ENCODE results near the gene ULK4. TPM values are rescaled to one million over a fixed set of nuclear protein-coding genes. Genes with fewer than 3 reads are reported as not detected.

ULK4 gene
- total RNA-seq, 2 experiments from 2014 or later: 6.8 to 6.9 TPM

DNA sequence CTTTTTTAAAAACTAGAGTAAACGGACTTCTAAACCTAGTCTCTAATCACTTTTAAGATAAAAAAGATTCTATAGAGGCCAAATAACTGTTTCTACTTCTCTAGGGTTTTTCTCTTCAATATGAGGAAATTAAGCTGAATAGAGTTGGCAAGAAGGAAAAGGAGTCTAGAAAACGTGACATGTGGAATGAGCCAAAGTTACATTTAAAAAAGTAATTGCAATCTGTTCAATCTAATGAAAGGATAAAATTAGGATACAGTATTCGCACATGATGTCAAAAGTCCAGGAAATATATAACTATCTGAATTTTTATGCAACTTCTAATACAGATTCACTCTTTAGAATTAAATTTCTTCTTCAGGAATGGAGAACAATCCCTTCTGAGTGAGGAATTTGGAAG lies 300.1 kb downstream of the ULK4 start:
- H3K27ac Mint-ChIP-seq: no peak overlapping the region
- peaks cover 11% of the 10 kb centered on the region for H3K9me3 Mint-ChIP-seq
- H3K27me3 Mint-ChIP-seq: no peaks in the 10 kb centered on the region
- ATAC-seq (no peak), DNase-seq (no peak)
- no peaks in the 10 kb centered on the region for H3K4me1 Mint-ChIP-seq (ENCODE audit: low read depth)
- TF ChIP-seq, protein P1, sequence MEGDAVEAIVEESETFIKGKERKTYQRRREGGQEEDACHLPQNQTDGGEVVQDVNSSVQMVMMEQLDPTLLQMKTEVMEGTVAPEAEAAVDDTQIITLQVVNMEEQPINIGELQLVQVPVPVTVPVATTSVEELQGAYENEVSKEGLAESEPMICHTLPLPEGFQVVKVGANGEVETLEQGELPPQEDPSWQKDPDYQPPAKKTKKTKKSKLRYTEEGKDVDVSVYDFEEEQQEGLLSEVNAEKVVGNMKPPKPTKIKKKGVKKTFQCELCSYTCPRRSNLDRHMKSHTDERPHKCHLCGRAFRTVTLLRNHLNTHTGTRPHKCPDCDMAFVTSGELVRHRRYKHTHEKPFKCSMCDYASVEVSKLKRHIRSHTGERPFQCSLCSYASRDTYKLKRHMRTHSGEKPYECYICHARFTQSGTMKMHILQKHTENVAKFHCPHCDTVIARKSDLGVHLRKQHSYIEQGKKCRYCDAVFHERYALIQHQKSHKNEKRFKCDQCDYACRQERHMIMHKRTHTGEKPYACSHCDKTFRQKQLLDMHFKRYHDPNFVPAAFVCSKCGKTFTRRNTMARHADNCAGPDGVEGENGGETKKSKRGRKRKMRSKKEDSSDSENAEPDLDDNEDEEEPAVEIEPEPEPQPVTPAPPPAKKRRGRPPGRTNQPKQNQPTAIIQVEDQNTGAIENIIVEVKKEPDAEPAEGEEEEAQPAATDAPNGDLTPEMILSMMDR (IDR thresholded peaks at IDR 0.05): no peak
- ChIA-PET CTCF (no interaction called here), POLR2A (no interaction called here)
- intact Hi-C loops (cut with micrococcal nuclease): no loop called here
- no peak overlapping the region for H3K4me3 Mint-ChIP-seq
- H3K36me3 Mint-ChIP-seq (ENCODE audit: low read depth): peaks cover 28% of the 10 kb centered on the region

DNA sequence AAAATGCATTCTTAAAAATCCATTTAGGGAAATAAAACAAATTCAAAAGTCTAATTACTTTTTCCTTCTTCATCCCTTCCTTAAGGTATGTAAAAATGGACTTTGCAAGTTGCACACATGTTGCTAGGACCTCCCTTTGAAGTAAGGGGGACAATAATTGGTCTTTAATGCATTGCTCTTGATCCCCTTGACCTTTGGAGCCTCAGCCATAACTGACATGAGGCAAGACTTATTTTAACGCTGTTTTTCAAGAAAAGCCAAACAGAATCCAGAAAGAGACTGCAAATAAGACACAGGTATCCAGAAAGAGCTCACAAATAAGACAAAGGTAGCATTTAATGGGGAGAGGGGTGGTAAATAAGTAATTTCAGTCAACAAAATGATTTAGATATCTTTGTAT lies 301.4 kb downstream of the ULK4 start:
- no peak for ATAC-seq
- Mint-ChIP-seq H3K27ac (no peak overlapping the region), H3K36me3 (ENCODE audit: low read depth) (peaks cover 19% of the 10 kb centered on the region), H3K9me3 (peaks cover 6% of the 10 kb centered on the region), H3K27me3 (no peaks in the 10 kb centered on the region), H3K4me3 (no peak overlapping the region), H3K4me1 (ENCODE audit: low read depth) (no peaks in the 10 kb centered on the region)
- POLR2A ChIA-PET: interaction anchor here (0.6 kb wide), 1 partner anchor 260 kb away, joined by 3 read pairs; no protein-coding TSS in a partner anchor
- no peak for DNase-seq
- CTCF ChIA-PET: no interaction called here
- intact Hi-C loops (cut with micrococcal nuclease): no loop called here
- TF ChIP-seq, protein P1 (IDR thresholded peaks at IDR 0.05): no peak

DNA sequence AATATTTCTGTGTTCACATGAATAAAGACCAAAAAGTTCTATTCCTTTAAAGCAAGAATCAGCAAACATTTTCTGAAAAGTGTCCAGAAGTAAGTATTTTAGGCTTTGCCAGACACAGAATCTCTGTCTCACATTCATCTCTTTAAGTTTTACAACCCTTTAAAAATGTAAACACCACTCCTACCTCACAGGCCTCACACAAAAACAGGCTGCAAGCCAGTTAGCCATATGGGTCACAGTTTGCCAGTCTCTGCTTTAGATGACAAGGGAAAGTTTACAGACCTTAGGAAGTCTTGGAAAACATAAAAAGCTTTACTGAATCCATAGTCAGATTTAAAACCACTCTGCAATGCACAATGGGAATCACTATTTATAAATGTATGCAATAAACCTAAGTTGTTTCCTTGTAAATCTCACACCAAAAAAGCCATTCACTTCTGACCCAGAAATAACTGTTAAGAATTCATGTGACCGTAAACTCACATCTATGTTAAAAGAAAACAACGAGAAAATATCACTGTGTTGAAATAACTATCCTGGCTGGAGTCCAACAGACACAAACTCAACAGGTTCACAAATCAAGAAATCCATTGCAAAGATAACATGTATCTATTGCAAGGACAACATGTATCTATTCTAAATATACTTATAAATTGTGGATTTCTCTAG lies 308.2 kb downstream of the ULK4 start:
- no peak overlapping the region for H3K27ac Mint-ChIP-seq
- no peak for DNase-seq
- H3K4me3 Mint-ChIP-seq: no peak overlapping the region
- TF ChIP-seq, protein P1 (IDR thresholded peaks at IDR 0.05): no peak
- ChIA-PET CTCF (no interaction called here), POLR2A (no interaction called here)
- H3K27me3 Mint-ChIP-seq: no peaks in the 10 kb centered on the region
- ATAC-seq: no peak
- H3K36me3 Mint-ChIP-seq (ENCODE audit: low read depth): peaks cover under 1% of the 10 kb centered on the region
- no peaks in the 10 kb centered on the region for H3K4me1 Mint-ChIP-seq (ENCODE audit: low read depth)
- intact Hi-C loops (cut with micrococcal nuclease): no loop called here
- H3K9me3 Mint-ChIP-seq: no peaks in the 10 kb centered on the region

DNA sequence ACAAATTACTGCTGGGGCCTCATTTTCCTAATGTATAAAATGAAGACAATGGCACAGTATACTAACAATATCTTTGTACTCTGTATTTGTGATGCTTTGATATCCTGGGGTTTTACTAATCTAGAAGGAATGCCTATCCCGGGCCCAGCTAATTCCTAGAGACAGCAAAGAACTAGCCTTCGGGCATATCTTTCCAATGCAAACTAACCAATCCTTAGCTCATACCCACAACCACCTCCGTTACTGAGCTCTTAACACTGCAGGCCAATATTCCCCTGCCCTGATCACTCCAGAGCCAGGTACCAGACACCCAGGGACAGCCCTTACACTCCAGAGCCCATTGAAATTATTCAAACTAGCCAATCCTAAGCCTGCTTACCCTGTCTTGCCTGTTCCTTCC lies 309.0 kb downstream of the ULK4 start:
- DNase-seq: no peak
- intact Hi-C loops (cut with micrococcal nuclease): no loop called here
- Mint-ChIP-seq H3K27ac (no peak overlapping the region), H3K9me3 (peaks cover 2% of the 10 kb centered on the region), H3K4me1 (ENCODE audit: low read depth) (no peaks in the 10 kb centered on the region), H3K27me3 (no peaks in the 10 kb centered on the region), H3K4me3 (no peak overlapping the region), H3K36me3 (ENCODE audit: low read depth) (peaks cover 5% of the 10 kb centered on the region)
- ATAC-seq: no peak
- TF ChIP-seq, protein P1 (IDR thresholded peaks at IDR 0.05): no peak
- CTCF ChIA-PET: no interaction called here
- POLR2A ChIA-PET: no interaction called here

DNA sequence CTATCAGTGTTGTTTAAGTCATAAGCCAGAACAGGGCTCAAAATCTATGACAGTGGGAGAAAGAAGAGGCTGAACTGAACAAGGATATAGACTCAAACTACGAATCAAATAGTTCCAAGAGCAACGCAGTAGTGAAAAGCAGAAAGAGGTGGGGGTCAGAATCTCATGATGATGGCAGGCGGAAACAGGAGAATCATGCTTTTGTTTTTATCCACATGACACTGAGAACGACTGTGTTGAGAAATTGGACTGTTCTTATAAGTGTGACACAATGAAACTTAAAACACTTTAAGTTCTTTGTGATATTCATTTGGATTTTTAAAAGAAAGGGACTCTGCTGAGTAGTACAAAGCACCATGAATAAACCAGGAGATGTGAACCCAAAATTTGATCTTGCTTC lies 309.4 kb downstream of the ULK4 start:
- peaks cover 2% of the 10 kb centered on the region for H3K9me3 Mint-ChIP-seq
- no peak for DNase-seq
- TF ChIP-seq, protein P1 (IDR thresholded peaks at IDR 0.05): no peak
- CTCF ChIA-PET: interaction anchor here (1.0 kb wide), 1 partner anchor 47 kb away, joined by 3 read pairs; no protein-coding TSS in a partner anchor
- H3K36me3 Mint-ChIP-seq (ENCODE audit: low read depth): peaks cover 5% of the 10 kb centered on the region
- POLR2A ChIA-PET: no interaction called here
- no peaks in the 10 kb centered on the region for H3K4me1 Mint-ChIP-seq (ENCODE audit: low read depth)
- H3K27me3 Mint-ChIP-seq: no peaks in the 10 kb centered on the region
- no peak for ATAC-seq
- intact Hi-C loops (cut with micrococcal nuclease): no loop called here
- no peak overlapping the region for H3K27ac Mint-ChIP-seq
- H3K4me3 Mint-ChIP-seq: no peak overlapping the region

Measured in activated CD8-positive, alpha-beta T cell treated with anti-CD3 and anti-CD28 coated beads for 36 hours (primary cell).